Measurements from ENCODE around the gene STXBP1. TPM values are rescaled to one million over a fixed set of nuclear protein-coding genes. Genes with fewer than 3 reads are reported as not detected.

STXBP1 gene
- total and polyA plus RNA-seq, 9 donors, result 5.3 to 19.5 (median 13.1) TPM

- Histone ChIP-seq H3K4me3 (ENCODE audit: low read length) (no peak overlapping the region), H3K36me3 (ENCODE audit: control insufficient read depth, insufficient read depth, low read length) (no peaks in the 10 kb centered on the region), H3K27me3 (ENCODE audit: control insufficient read depth, insufficient read depth, low read length) (no peaks in the 10 kb centered on the region), H3K27ac (ENCODE audit: low read length) (no peak overlapping the region), H3K4me1 (ENCODE audit: control insufficient read depth, insufficient read depth, low read length) (peaks cover 17% of the 10 kb centered on the region), H3K9me3 (replicated peaks; ENCODE audit: control insufficient read depth, low read depth, low read length) (no peaks in the 10 kb centered on the region)
- no peak for DNase-seq
- WGBS (ENCODE audit: insufficient coverage), result 86% methylated on average over 11 of the region's 12 CpGs
Observed at GRCh38 chr9:127720031-127720864, 108.2 kb downstream of the STXBP1 start.

- DNase-seq, result no peak
- H3K9me3 ChIP-seq (replicated peaks; ENCODE audit: control insufficient read depth, low read depth, low read length), result no peaks in the 10 kb centered on the region
- H3K36me3 ChIP-seq (ENCODE audit: control insufficient read depth, insufficient read depth, low read length), result no peaks in the 10 kb centered on the region
- no peak overlapping the region for H3K27ac ChIP-seq (ENCODE audit: low read length)
- H3K4me1 ChIP-seq (ENCODE audit: control insufficient read depth, insufficient read depth, low read length), result peaks cover 17% of the 10 kb centered on the region
- H3K27me3 ChIP-seq (ENCODE audit: control insufficient read depth, insufficient read depth, low read length), result no peaks in the 10 kb centered on the region
- no peak overlapping the region for H3K4me3 ChIP-seq (ENCODE audit: low read length)
Observed at GRCh38 chr9:127720865-127721227, 108.8 kb downstream of the STXBP1 start.

- WGBS (ENCODE audit: insufficient coverage), result 56% methylated on average over 10 of the region's 11 CpGs
- H3K36me3 ChIP-seq (ENCODE audit: control insufficient read depth, insufficient read depth, low read length), result no peaks in the 10 kb centered on the region
- peaks cover 12% of the 10 kb centered on the region for H3K4me1 ChIP-seq (ENCODE audit: control insufficient read depth, insufficient read depth, low read length)
- H3K9me3 ChIP-seq (replicated peaks; ENCODE audit: control insufficient read depth, low read depth, low read length), result no peaks in the 10 kb centered on the region
- no peak overlapping the region for H3K4me3 ChIP-seq (ENCODE audit: low read length)
- DNase-seq, result no peak
- H3K27ac ChIP-seq (ENCODE audit: low read length), result no peak overlapping the region
- no peaks in the 10 kb centered on the region for H3K27me3 ChIP-seq (ENCODE audit: control insufficient read depth, insufficient read depth, low read length)
Observed at GRCh38 chr9:127721391-127721821, 109.3 kb downstream of the STXBP1 start.

GRCh38 chr9:127722055-127722745 lies 110.1 kb downstream of the STXBP1 start:
- no peaks in the 10 kb centered on the region for H3K9me3 ChIP-seq (replicated peaks; ENCODE audit: control insufficient read depth, low read depth, low read length)
- no peak for DNase-seq
- no peak overlapping the region for H3K27ac ChIP-seq (ENCODE audit: low read length)
- H3K36me3 ChIP-seq (ENCODE audit: control insufficient read depth, insufficient read depth, low read length), result no peaks in the 10 kb centered on the region
- 67% methylated on average over 6 of the region's 12 CpGs for WGBS (ENCODE audit: insufficient coverage)
- H3K4me3 ChIP-seq (ENCODE audit: low read length), result no peak overlapping the region
- peaks cover 11% of the 10 kb centered on the region for H3K4me1 ChIP-seq (ENCODE audit: control insufficient read depth, insufficient read depth, low read length)
- no peaks in the 10 kb centered on the region for H3K27me3 ChIP-seq (ENCODE audit: control insufficient read depth, insufficient read depth, low read length)

GRCh38 chr9:127723013-127723412 lies 110.9 kb downstream of the STXBP1 start:
- H3K9me3 ChIP-seq (replicated peaks; ENCODE audit: control insufficient read depth, low read depth, low read length), result no peaks in the 10 kb centered on the region
- no peaks in the 10 kb centered on the region for H3K36me3 ChIP-seq (ENCODE audit: control insufficient read depth, insufficient read depth, low read length)
- no peak for DNase-seq
- peaks cover 11% of the 10 kb centered on the region for H3K4me1 ChIP-seq (ENCODE audit: control insufficient read depth, insufficient read depth, low read length)
- WGBS (ENCODE audit: insufficient coverage), result 89% methylated on average over 12 of the region's 13 CpGs
- H3K27ac ChIP-seq (ENCODE audit: low read length), result no peak overlapping the region
- H3K4me3 ChIP-seq (ENCODE audit: low read length), result no peak overlapping the region
- no peaks in the 10 kb centered on the region for H3K27me3 ChIP-seq (ENCODE audit: control insufficient read depth, insufficient read depth, low read length)

- peaks cover 11% of the 10 kb centered on the region for H3K4me1 ChIP-seq (ENCODE audit: control insufficient read depth, insufficient read depth, low read length)
- no peak overlapping the region for H3K4me3 ChIP-seq (ENCODE audit: low read length)
- no peaks in the 10 kb centered on the region for H3K36me3 ChIP-seq (ENCODE audit: control insufficient read depth, insufficient read depth, low read length)
- no peaks in the 10 kb centered on the region for H3K9me3 ChIP-seq (replicated peaks; ENCODE audit: control insufficient read depth, low read depth, low read length)
- no peaks in the 10 kb centered on the region for H3K27me3 ChIP-seq (ENCODE audit: control insufficient read depth, insufficient read depth, low read length)
- H3K27ac ChIP-seq (ENCODE audit: low read length), result no peak overlapping the region
- 64% methylated on average over 4 of the region's 5 CpGs for WGBS (ENCODE audit: insufficient coverage)
- no peak for DNase-seq
Observed at GRCh38 chr9:127723444-127723843, 111.4 kb downstream of the STXBP1 start.

- no peak overlapping the region for H3K27ac ChIP-seq (ENCODE audit: low read length)
- peaks cover 11% of the 10 kb centered on the region for H3K4me1 ChIP-seq (ENCODE audit: control insufficient read depth, insufficient read depth, low read length)
- H3K36me3 ChIP-seq (ENCODE audit: control insufficient read depth, insufficient read depth, low read length), result no peaks in the 10 kb centered on the region
- no peak overlapping the region for H3K4me3 ChIP-seq (ENCODE audit: low read length)
- no peaks in the 10 kb centered on the region for H3K9me3 ChIP-seq (replicated peaks; ENCODE audit: control insufficient read depth, low read depth, low read length)
- no peak for DNase-seq
- 44% methylated on average over 20 of the region's 23 CpGs for WGBS (ENCODE audit: insufficient coverage)
- H3K27me3 ChIP-seq (ENCODE audit: control insufficient read depth, insufficient read depth, low read length), result no peaks in the 10 kb centered on the region
Observed at GRCh38 chr9:127724012-127724411, 111.9 kb downstream of the STXBP1 start.

- H3K4me1 ChIP-seq (ENCODE audit: control insufficient read depth, insufficient read depth, low read length), result peaks cover 11% of the 10 kb centered on the region
- peaks cover 9% of the 10 kb centered on the region for H3K36me3 ChIP-seq (ENCODE audit: control insufficient read depth, insufficient read depth, low read length)
- no peaks in the 10 kb centered on the region for H3K27me3 ChIP-seq (ENCODE audit: control insufficient read depth, insufficient read depth, low read length)
- H3K4me3 ChIP-seq (ENCODE audit: low read length), result no peak overlapping the region
- H3K27ac ChIP-seq (ENCODE audit: low read length), result no peak overlapping the region
- DNase-seq, result no peak
- 74% methylated on average over 8 of the region's 8 CpGs for WGBS (ENCODE audit: insufficient coverage)
- H3K9me3 ChIP-seq (replicated peaks; ENCODE audit: control insufficient read depth, low read depth, low read length), result no peaks in the 10 kb centered on the region
Observed at GRCh38 chr9:127726871-127727270, 114.8 kb downstream of the STXBP1 start.

GRCh38 chr9:127728808-127729207 lies 116.7 kb downstream of the STXBP1 start:
- Histone ChIP-seq H3K9me3 (replicated peaks; ENCODE audit: control insufficient read depth, low read depth, low read length) (no peaks in the 10 kb centered on the region), H3K27me3 (ENCODE audit: control insufficient read depth, insufficient read depth, low read length) (no peaks in the 10 kb centered on the region), H3K4me3 (ENCODE audit: low read length) (no peak overlapping the region), H3K4me1 (ENCODE audit: control insufficient read depth, insufficient read depth, low read length) (peaks cover 10% of the 10 kb centered on the region), H3K36me3 (ENCODE audit: control insufficient read depth, insufficient read depth, low read length) (peaks cover 28% of the 10 kb centered on the region), H3K27ac (ENCODE audit: low read length) (no peak overlapping the region)
- DNase-seq, result no peak
- WGBS (ENCODE audit: insufficient coverage), result 85% methylated on average over 5 of the region's 8 CpGs

- DNase-seq, result no peak
- 80% methylated on average over 14 of the region's 18 CpGs for whole genome bisulfite sequencing (ENCODE audit: insufficient coverage)
- Histone ChIP-seq H3K4me3 (ENCODE audit: low read length) (no peak overlapping the region), H3K36me3 (ENCODE audit: control insufficient read depth, insufficient read depth, low read length) (peaks cover 31% of the 10 kb centered on the region), H3K27me3 (ENCODE audit: control insufficient read depth, insufficient read depth, low read length) (no peaks in the 10 kb centered on the region), H3K9me3 (replicated peaks; ENCODE audit: control insufficient read depth, low read depth, low read length) (no peaks in the 10 kb centered on the region), H3K4me1 (ENCODE audit: control insufficient read depth, insufficient read depth, low read length) (peaks cover 9% of the 10 kb centered on the region), H3K27ac (ENCODE audit: low read length) (no peak overlapping the region)
Observed at GRCh38 chr9:127729522-127730256, 117.6 kb downstream of the STXBP1 start.
